CD14-positive monocyte (primary cell): ENCODE measurements around the gene CCDC149. TPM values are rescaled to one million over a fixed set of nuclear protein-coding genes. Genes with fewer than 3 reads are reported as not detected.

Experiments used
- DNase-seq, 3 donors: peaks; one replicate each; pipeline ENCODE4 v3.0.0-alpha.2; 2011 to 2022
- H2AFZ ChIP-seq: 2 replicates; pipeline ENCODE4 v1.6.0; 2012; ENCODE audit warnings: mild to moderate bottlenecking, low read depth, low read length, inconsistent platforms; ENCODE audit not compliant: insufficient read depth, poor library complexity, severe bottlenecking
- H3K27ac ChIP-seq, 2 donors: 1 replicate in 1 of 2; 2 replicates in 1 of 2; pipeline ENCODE4 v1.5.1; 2012 to 2013; ENCODE audit warnings: low read length in 2 of 2, control low read depth in 1 of 2, inconsistent platforms in 1 of 2, low read depth in 1 of 2, mild to moderate bottlenecking in 1 of 2
- H3K27me3 ChIP-seq, 2 donors: one replicate each; pipeline versions ENCODE4 v1.6.0 to v1.6.1; 2011 to 2013; ENCODE audit warnings: low read length in 2 of 2; ENCODE audit not compliant: control insufficient read depth in 2 of 2, insufficient read depth in 2 of 2
- H3K36me3 ChIP-seq, 2 donors: replicated peaks in 1 of 2; 1 replicate in 1 of 2; 2 replicates in 1 of 2; pipeline versions ENCODE4 v1.5.1 to v1.6.1; 2012 to 2013; ENCODE audit warnings: low read length in 2 of 2, control low read depth in 1 of 2, inconsistent platforms in 1 of 2, mild to moderate bottlenecking in 1 of 2; ENCODE audit not compliant: insufficient read depth in 2 of 2, control insufficient read depth in 1 of 2
- H3K4me1 ChIP-seq, 2 donors: 1 replicate in 1 of 2; 2 replicates in 1 of 2; pipeline versions ENCODE4 v1.5.1 to v1.6.1; 2012 to 2013; ENCODE audit warnings: low read length in 2 of 2, control low read depth in 1 of 2, inconsistent platforms in 1 of 2, mild to moderate bottlenecking in 1 of 2, moderate library complexity in 1 of 2; ENCODE audit not compliant: insufficient read depth in 2 of 2, control insufficient read depth in 1 of 2
- H3K4me2 ChIP-seq: replicated peaks from 2 replicates; pipeline ENCODE3; 2012; ENCODE audit warnings: low read length, moderate library complexity, mild to moderate bottlenecking; ENCODE audit not compliant: poor library complexity, severe bottlenecking; ENCODE audit errors: extremely low read depth
- H3K4me3 ChIP-seq, 3 experiments: fragments of 200-600 bp in 1 of 3; sonication (generic) in 1 of 3; replicated peaks in 1 of 3; 1 replicate in 2 of 3; 2 replicates in 1 of 3; pipeline ENCODE4 v1.5.1; 2011 to 2013; ENCODE audit warnings: low read length in 3 of 3, mild to moderate bottlenecking in 3 of 3, control low read depth in 2 of 3, low read depth in 2 of 3, inconsistent platforms in 1 of 3, moderate library complexity in 1 of 3
- H3K79me2 ChIP-seq: 2 replicates; pipeline ENCODE4 v1.6.0; 2012; ENCODE audit warnings: mild to moderate bottlenecking, control low read depth, inconsistent platforms, low read length, moderate library complexity; ENCODE audit not compliant: insufficient read depth
- H3K9ac ChIP-seq: 2 replicates; pipeline ENCODE4 v1.6.0; 2017; ENCODE audit warnings: low read length, mild to moderate bottlenecking; ENCODE audit not compliant: insufficient read depth, poor library complexity, severe bottlenecking
- H3K9me3 ChIP-seq, 2 donors: replicated peaks in 1 of 2; 1 replicate in 1 of 2; 2 replicates in 1 of 2; pipeline versions ENCODE4 v1.5.1 to v1.6.1; 2012 to 2013; ENCODE audit warnings: low read length in 2 of 2, control low read depth in 1 of 2; ENCODE audit not compliant: control insufficient read depth in 1 of 2, insufficient read depth in 1 of 2
- H4K20me1 ChIP-seq: 2 replicates; pipeline ENCODE4 v1.6.0; 2012; ENCODE audit warnings: mild to moderate bottlenecking, low read length, control low read depth, moderate library complexity; ENCODE audit not compliant: insufficient read depth
- H3K27ac Mint-ChIP-seq, 7 donors: one replicate each; pipeline ENCODE4 v1.8.0; 2020; ENCODE audit warnings: mild to moderate bottlenecking in 7 of 7, mixed read lengths in 7 of 7, moderate library complexity in 6 of 7, inconsistent platforms in 2 of 7
- H3K27me3 Mint-ChIP-seq, 3 donors: one replicate each; pipeline ENCODE4 v1.8.0; 2021 to 2022; ENCODE audit warnings: low read depth in 3 of 3, mild to moderate bottlenecking in 3 of 3, mixed read lengths in 3 of 3, moderate library complexity in 3 of 3, inconsistent platforms in 1 of 3
- H3K36me3 Mint-ChIP-seq, 2 donors: one replicate each; pipeline ENCODE4 v1.8.0; 2020; ENCODE audit warnings: mixed read lengths in 2 of 2, inconsistent platforms in 1 of 2, mild to moderate bottlenecking in 1 of 2
- H3K4me1 Mint-ChIP-seq: one replicate; pipeline ENCODE4 v1.8.0; 2020; ENCODE audit warnings: mild to moderate bottlenecking, mixed read lengths
- H3K4me3 Mint-ChIP-seq, 2 donors: one replicate each; pipeline ENCODE4 v1.8.0; 2020; ENCODE audit warnings: mild to moderate bottlenecking in 2 of 2, mixed read lengths in 2 of 2, moderate library complexity in 1 of 2
- H3K9me3 Mint-ChIP-seq, 7 donors: one replicate each; pipeline ENCODE4 v1.8.0; 2020 to 2022; ENCODE audit warnings: mixed read lengths in 7 of 7, mild to moderate bottlenecking in 6 of 7, moderate library complexity in 6 of 7, inconsistent platforms in 2 of 7
- CTCF ChIP-seq: fragments of 200-600 bp; IDR thresholded peaks from one replicate; pipeline ENCODE4 v1.8.0; 2022; ENCODE audit warnings: antibody characterized with exemption, mild to moderate bottlenecking
- WGBS: methylation state at CpG from one replicate; pipeline ENCODE4 v1.1.5; 2013; ENCODE audit warnings: missing lambda C conversion rate; ENCODE audit not compliant: insufficient coverage; 5-methylcytosine and 5-hydroxymethylcytosine counted together
- intact Hi-C, 2 donors: fragments of 100-400 bp; cut with micrococcal nuclease; formaldehyde crosslinking; loops; one replicate each; pipeline versions ENCODE4 v1.15.0 to v1.15.1; 2023
- polyA plus RNA-seq, 3 donors: library from polyadenylated mRNA; depleted of rRNA in 1 of 3; unstranded in 2 of 3; stranded (reverse) in 1 of 3; fragments of 300-500 nt in 2 of 3; fragments of >200 nt in 1 of 3; fragmentation: Illumina TruSeq in 2 of 3; gene quantifications; 1 replicate in 2 of 3; 2 replicates in 1 of 3; pipeline ENCODE4 v1.2.3, GENCODE V29; 2012 to 2021

The CCDC149 gene
- polyA plus RNA-seq, 3 donors: 5.5 to 15.8 (median 14.9) TPM

- H3K4me3 ChIP-seq: no peak overlapping the region
- H3K9me3 ChIP-seq: peaks cover 19 to 29% of the 10 kb centered on the region in 2 donors
- no peak overlapping the region for H3K27ac ChIP-seq
- H2AFZ ChIP-seq: no peak overlapping the region
- 75% methylated on average over 1 of the region's 1 CpG for WGBS
- H3K27ac Mint-ChIP-seq: no peak overlapping the region
- H3K9me3 Mint-ChIP-seq: peaks cover 28 to 40% (median 35%) of the 10 kb centered on the region in 7 donors
- intact Hi-C loops: no loop called here
- H3K4me1 Mint-ChIP-seq: peaks cover 26% of the 10 kb centered on the region
- H3K79me2 ChIP-seq: no peaks in the 10 kb centered on the region
- H3K9ac ChIP-seq: no peak overlapping the region
- no peak overlapping the region for H3K4me2 ChIP-seq
- no peaks in the 10 kb centered on the region for H3K36me3 ChIP-seq
- no peak for DNase-seq
- peaks cover 1 to 7% of the 10 kb centered on the region in 2 donors for H3K36me3 Mint-ChIP-seq
- H3K4me1 ChIP-seq: peaks cover 22 to 23% of the 10 kb centered on the region in 2 donors
- peaks cover 0 to 2% (median 0%) of the 10 kb centered on the region in 3 donors for H3K27me3 Mint-ChIP-seq
- TF ChIP-seq CTCF: no peak
- H3K4me3 Mint-ChIP-seq: no peak overlapping the region
- no peaks in the 10 kb centered on the region for H4K20me1 ChIP-seq
- H3K27me3 ChIP-seq: no peaks in the 10 kb centered on the region
Measured at GRCh38 chr4:24933684-24934275, 20.9 kb upstream of the CCDC149 start.

- no CpG with 5 or more reads among the region's 2 CpGs for WGBS
Measured at GRCh38 chr4:24932515-24933225, 19.8 kb upstream of the CCDC149 start.

More at GRCh38 chr4:24932515-24933225, 19.8 kb upstream of the CCDC149 start:
- no peak for TF ChIP-seq CTCF
- Histone ChIP-seq H3K27ac (no peak overlapping the region), H3K4me1 (peaks cover 33 to 34% of the 10 kb centered on the region in 2 donors), H3K27me3 (no peaks in the 10 kb centered on the region), H3K9ac (no peak overlapping the region), H2AFZ (no peak overlapping the region), H3K9me3 (peaks cover 15 to 26% of the 10 kb centered on the region in 2 donors), H4K20me1 (no peaks in the 10 kb centered on the region), H3K4me3 (no peak overlapping the region), H3K79me2 (no peaks in the 10 kb centered on the region), H3K4me2 (no peak overlapping the region), H3K36me3 (no peaks in the 10 kb centered on the region)
- H3K27ac Mint-ChIP-seq: no peak overlapping the region
- H3K36me3 Mint-ChIP-seq: peaks cover 1 to 7% of the 10 kb centered on the region in 2 donors
- peaks cover 38% of the 10 kb centered on the region for H3K4me1 Mint-ChIP-seq
- peaks cover 0 to 2% (median under 1%) of the 10 kb centered on the region in 3 donors for H3K27me3 Mint-ChIP-seq
- no peak overlapping the region for H3K4me3 Mint-ChIP-seq
- DNase-seq: no peak
- peaks cover 18 to 33% (median 26%) of the 10 kb centered on the region in 7 donors for H3K9me3 Mint-ChIP-seq
- intact Hi-C loops: no loop called here
